Activated naive CD4-positive, alpha-beta T cell treated with anti-CD3 and anti-CD28 coated beads, Interleukin-2, amount 10 ng/mL, durations not matched to agents 7 days and 5 days (primary cell): ENCODE results near the gene LAMA2.

Experiments
- CTCF ChIA-PET: fragments of 350-600 bp; sonication (Branson Sonifier 250); formaldehyde crosslinking; loops from one replicate; lab custom pipeline; 2021; ENCODE audit warnings: antibody characterized with exemption; lab: Charles Lee
- DNase-seq: peaks from one replicate; pipeline ENCODE4 v3.0.0-alpha.2; 2020
- H3K27ac Mint-ChIP-seq: one replicate; pipeline ENCODE4 v1.8.0; 2021; ENCODE audit warnings: mild to moderate bottlenecking, moderate library complexity, mixed read lengths
- H3K27me3 Mint-ChIP-seq: one replicate; pipeline ENCODE4 v1.8.0; 2021; ENCODE audit warnings: mild to moderate bottlenecking, mixed read lengths
- H3K36me3 Mint-ChIP-seq: one replicate; pipeline ENCODE4 v1.8.0; 2021; ENCODE audit warnings: mixed read lengths
- H3K4me1 Mint-ChIP-seq: one replicate; pipeline ENCODE4 v1.8.0; 2021; ENCODE audit warnings: mixed read lengths
- H3K4me3 Mint-ChIP-seq: one replicate; pipeline ENCODE4 v1.8.0; 2021; ENCODE audit warnings: mild to moderate bottlenecking, moderate library complexity, mixed read lengths
- H3K9me3 Mint-ChIP-seq: one replicate; pipeline ENCODE4 v1.8.0; 2021; ENCODE audit warnings: mixed read lengths

Gene LAMA2

DNA sequence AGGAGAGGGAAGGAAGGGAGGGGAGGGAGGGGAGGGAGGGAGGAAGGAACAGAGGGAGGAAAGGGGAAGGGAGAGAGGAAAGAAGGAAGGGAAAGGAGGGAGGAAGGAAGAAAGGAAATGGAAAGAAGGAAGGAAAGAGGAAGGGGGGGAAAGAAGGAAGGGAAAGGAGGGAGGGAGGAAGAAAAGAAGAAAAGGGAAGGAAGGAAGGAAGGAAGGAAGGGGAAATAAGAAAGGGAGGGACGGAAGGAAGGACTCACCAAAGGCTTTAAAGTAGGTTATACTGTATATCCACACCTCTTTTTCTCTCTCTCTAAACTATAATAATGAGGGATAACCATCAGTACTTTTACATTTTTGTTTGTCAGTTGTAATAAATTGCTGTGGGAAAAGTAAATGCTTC lies 502.2 kb downstream of the LAMA2 start:
- H3K4me1 Mint-ChIP-seq, result no peaks in the 10 kb centered on the region
- no peak for DNase-seq
- no peaks in the 10 kb centered on the region for H3K36me3 Mint-ChIP-seq
- H3K9me3 Mint-ChIP-seq, result no peaks in the 10 kb centered on the region
- H3K27ac Mint-ChIP-seq, result no peak overlapping the region
- no peak overlapping the region for H3K4me3 Mint-ChIP-seq
- CTCF ChIA-PET, result no interaction called here
- H3K27me3 Mint-ChIP-seq, result peaks cover 3% of the 10 kb centered on the region

DNA sequence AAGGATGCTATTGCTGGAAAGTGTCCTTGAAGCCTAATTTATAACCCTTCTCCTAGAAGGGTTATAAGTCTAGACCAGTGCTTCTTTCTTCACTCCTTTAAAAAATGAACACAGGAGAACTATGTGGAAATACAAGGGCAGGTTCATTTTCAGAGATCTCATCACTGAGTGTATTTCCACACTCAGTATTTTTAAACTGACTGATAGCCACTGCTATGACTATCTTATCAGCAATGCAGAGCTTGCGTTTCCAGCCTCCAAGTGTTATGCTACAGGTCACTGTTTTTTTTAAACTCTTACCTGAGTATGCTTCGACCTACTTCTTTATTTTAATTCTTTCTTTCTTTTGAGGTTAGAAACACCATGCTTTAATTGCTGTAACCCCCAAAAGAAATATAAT lies 508.0 kb downstream of the LAMA2 start:
- DNase-seq, result no peak
- Mint-ChIP-seq H3K4me3 (no peak overlapping the region), H3K27me3 (no peaks in the 10 kb centered on the region), H3K9me3 (no peaks in the 10 kb centered on the region), H3K27ac (no peak overlapping the region), H3K4me1 (no peaks in the 10 kb centered on the region), H3K36me3 (no peaks in the 10 kb centered on the region)
- CTCF ChIA-PET, result no interaction called here

DNA sequence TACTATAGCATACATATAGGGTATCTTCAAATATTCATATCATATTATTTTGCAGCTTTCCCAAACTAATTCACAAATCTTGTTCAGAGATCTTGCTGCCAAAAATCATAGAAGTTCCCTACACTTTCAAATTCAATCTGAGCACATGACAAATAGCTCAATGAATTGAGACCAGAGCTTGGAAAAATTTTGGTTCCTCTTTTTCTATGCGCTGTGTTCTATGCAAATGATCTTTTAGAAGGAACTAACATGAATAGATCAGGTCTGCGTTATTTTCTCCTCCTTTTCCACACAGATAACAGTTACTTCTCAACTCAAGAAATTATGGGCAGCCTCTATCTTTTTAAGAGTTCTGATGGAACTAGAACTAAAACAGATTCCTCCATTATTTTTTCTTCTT lies 510.7 kb downstream of the LAMA2 start:
- Mint-ChIP-seq H3K4me1 (no peaks in the 10 kb centered on the region), H3K36me3 (no peaks in the 10 kb centered on the region), H3K9me3 (no peaks in the 10 kb centered on the region), H3K4me3 (no peak overlapping the region), H3K27me3 (no peaks in the 10 kb centered on the region), H3K27ac (no peak overlapping the region)
- CTCF ChIA-PET, result no interaction called here
- DNase-seq, result no peak

DNA sequence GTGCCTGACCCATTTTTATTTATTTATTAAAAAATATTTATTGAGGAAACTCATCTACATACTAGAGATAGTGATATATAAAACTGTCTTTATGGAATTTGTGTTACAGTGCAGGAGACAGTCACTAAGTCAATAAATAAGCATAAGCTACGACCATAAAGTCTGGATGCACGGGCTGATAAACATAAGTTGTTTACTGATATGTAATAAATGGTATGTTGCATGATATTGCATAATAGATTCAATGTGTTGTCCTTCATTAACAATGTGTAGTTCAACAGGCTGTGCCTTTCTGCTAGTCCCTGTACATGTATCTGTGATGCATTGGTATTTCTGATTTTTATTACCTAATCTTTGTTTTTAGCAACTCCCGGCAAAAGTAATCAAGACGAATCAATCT lies 515.8 kb downstream of the LAMA2 start:
- Mint-ChIP-seq H3K27ac (no peak overlapping the region), H3K36me3 (no peaks in the 10 kb centered on the region), H3K27me3 (no peaks in the 10 kb centered on the region), H3K9me3 (no peaks in the 10 kb centered on the region), H3K4me1 (no peaks in the 10 kb centered on the region), H3K4me3 (no peak overlapping the region)
- no peak for DNase-seq
- CTCF ChIA-PET, result no interaction called here

DNA sequence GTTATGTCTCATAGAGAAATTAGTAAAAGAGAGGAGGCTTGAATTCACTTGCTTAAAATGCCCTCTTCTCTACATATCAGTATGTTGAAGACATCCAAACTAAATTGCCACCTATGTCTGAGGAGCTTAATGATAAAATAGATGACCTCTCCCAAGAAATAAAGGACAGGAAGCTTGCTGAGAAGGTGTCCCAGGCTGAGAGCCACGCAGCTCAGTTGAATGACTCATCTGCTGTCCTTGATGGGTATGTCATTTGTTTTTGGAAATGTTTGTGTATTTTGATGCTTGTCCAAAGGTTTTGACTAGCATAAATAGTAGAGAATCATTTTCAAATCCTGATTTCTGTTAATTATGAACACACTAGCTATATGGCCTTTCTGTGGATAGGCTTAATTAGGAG lies 519.3 kb downstream of the LAMA2 start:
- no peak overlapping the region for H3K4me3 Mint-ChIP-seq
- no peaks in the 10 kb centered on the region for H3K27me3 Mint-ChIP-seq
- no peaks in the 10 kb centered on the region for H3K4me1 Mint-ChIP-seq
- DNase-seq, result no peak
- no peaks in the 10 kb centered on the region for H3K36me3 Mint-ChIP-seq
- no peak overlapping the region for H3K27ac Mint-ChIP-seq
- CTCF ChIA-PET, result no interaction called here
- no peaks in the 10 kb centered on the region for H3K9me3 Mint-ChIP-seq

DNA sequence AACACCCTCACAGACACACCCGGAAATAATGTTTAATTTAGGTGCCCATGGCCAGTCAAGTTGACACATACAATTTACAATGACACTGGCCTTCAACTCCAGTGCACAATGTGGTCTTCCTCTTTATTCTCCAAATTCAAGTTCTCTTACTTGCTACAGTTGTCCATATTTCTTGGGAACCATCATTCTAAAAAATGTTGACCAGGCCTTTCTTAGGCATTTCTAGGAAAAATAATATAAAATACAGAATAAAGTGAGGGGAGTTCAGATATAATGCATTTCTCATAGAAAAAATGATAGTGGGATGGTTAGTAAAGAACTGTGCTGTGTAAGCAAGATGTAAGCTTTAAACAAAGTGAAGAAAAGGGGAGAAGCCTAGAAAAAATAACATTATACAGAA lies 528.2 kb downstream of the LAMA2 start:
- Mint-ChIP-seq H3K4me1 (no peaks in the 10 kb centered on the region), H3K27ac (no peak overlapping the region), H3K4me3 (no peak overlapping the region), H3K36me3 (no peaks in the 10 kb centered on the region), H3K27me3 (no peaks in the 10 kb centered on the region), H3K9me3 (no peaks in the 10 kb centered on the region)
- DNase-seq, result no peak
- CTCF ChIA-PET, result no interaction called here

DNA sequence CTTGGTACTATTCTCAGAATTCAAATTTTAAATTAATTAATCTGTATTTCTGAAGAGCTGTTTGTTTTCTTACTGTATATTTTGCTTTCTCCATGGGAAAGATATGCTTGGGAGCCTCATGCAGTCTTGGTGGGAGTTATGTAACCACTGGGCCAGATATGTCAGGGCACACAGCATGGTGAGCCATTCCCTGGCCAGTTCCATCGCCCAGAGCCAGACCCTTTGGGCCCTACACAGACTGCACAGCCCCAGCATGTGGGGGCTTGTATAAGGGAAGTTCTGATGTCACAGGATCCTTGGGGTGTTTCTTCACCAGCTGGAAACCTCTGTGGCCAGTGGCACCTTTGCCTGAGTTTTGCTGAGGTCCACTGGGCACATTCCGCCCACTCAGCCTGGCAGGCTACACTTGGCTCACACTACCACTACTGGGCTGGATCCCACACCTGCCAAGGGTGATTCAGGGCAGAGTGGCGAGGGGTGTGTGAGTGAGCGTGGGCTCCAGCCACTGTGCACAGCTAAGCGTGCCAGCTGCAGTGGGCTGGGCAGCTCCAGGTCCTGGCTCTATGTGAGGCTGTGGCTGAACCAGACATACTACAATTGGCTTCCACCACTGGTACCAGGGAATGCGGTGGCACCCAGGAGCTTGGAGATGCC lies 533.5 kb downstream of the LAMA2 start:
- no peaks in the 10 kb centered on the region for H3K4me1 Mint-ChIP-seq
- DNase-seq, result no peak
- CTCF ChIA-PET, result no interaction called here
- no peaks in the 10 kb centered on the region for H3K9me3 Mint-ChIP-seq
- H3K36me3 Mint-ChIP-seq, result no peaks in the 10 kb centered on the region
- no peak overlapping the region for H3K4me3 Mint-ChIP-seq
- no peaks in the 10 kb centered on the region for H3K27me3 Mint-ChIP-seq
- no peak overlapping the region for H3K27ac Mint-ChIP-seq

DNA sequence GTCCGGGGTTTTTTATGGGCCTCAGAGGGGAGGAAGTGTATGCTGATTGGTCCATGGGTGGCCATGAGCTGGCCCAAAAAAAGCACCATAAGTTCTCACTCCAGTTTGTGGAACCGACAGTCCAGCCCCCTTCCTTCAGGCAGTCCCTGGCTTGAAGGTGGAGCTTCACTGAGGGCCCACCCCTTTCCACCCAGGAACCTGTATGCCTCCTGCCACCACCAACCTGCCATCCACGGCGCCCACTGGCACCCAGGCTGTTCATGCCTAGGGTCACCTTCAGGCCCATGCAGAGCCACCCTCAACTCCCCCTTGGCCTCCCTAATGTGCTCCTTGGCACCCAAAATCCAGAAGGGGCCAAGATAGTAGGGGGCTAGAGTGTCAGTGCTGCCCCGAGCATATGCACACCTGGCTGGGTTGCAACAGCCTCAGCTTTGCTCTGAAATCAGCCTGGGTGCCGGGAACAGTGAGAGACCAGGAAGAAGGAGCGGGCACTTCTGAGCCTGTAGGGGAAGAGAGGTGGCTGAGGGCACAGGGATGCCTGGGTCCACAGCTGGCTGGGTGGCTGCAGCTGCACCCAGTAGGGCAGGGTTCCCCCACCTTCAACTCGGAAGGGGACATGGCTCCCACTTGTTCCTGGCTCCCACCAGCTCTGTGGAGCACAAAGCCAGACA lies 534.6 kb downstream of the LAMA2 start:
- CTCF ChIA-PET, result no interaction called here
- Mint-ChIP-seq H3K36me3 (no peaks in the 10 kb centered on the region), H3K4me3 (no peak overlapping the region), H3K9me3 (no peaks in the 10 kb centered on the region), H3K27me3 (no peaks in the 10 kb centered on the region), H3K4me1 (no peaks in the 10 kb centered on the region), H3K27ac (no peak overlapping the region)
- no peak for DNase-seq

DNA sequence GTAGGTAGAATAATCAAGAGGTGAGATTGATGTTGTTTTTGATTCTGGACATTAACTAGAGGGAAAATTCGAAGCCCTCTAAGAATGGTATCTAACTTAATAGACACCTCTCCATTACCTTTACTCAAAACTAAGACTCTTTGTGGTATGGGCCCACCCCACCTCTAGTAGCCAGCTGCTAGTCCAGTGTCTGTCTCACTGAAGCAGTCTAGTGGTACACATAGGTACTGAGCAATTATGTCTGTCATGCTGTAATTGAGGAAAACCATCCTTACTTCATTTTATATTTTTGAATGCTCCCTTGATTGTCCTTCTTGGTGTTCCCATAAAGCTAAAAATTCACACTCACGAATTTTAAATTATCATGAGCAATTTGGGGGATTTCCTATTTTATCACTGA lies 536.4 kb downstream of the LAMA2 start:
- no peaks in the 10 kb centered on the region for H3K27me3 Mint-ChIP-seq
- H3K36me3 Mint-ChIP-seq, result no peaks in the 10 kb centered on the region
- no peaks in the 10 kb centered on the region for H3K9me3 Mint-ChIP-seq
- H3K4me3 Mint-ChIP-seq, result no peak overlapping the region
- H3K4me1 Mint-ChIP-seq, result no peaks in the 10 kb centered on the region
- no peak overlapping the region for H3K27ac Mint-ChIP-seq
- no peak for DNase-seq
- CTCF ChIA-PET, result no interaction called here

DNA sequence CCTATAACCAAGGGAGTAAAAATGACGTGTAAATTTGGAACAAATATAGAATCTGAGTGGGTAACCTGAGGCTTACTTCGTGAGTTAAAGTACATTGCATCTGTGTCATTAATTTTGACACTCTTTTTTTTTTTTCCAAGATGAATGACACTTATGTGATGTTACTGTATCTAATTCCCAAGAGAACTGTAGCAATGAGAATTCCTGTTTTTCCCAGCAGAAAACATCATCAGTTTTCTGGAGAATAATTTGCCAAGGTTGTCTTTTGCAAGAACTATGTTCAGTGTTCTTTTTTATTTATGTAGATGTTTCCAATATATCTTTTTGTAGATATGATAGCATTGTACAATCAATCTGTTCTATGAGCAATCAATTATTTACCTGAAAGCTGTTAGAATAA lies 543.4 kb downstream of the LAMA2 start:
- Mint-ChIP-seq H3K9me3 (no peaks in the 10 kb centered on the region), H3K36me3 (no peaks in the 10 kb centered on the region), H3K4me1 (no peaks in the 10 kb centered on the region), H3K27me3 (no peaks in the 10 kb centered on the region), H3K27ac (no peak overlapping the region), H3K4me3 (no peak overlapping the region)
- CTCF ChIA-PET, result interaction anchor here (1.2 kb wide), 1 partner anchor 10 kb away, joined by 3 read pairs; no protein-coding TSS in a partner anchor
- no peak for DNase-seq

DNA sequence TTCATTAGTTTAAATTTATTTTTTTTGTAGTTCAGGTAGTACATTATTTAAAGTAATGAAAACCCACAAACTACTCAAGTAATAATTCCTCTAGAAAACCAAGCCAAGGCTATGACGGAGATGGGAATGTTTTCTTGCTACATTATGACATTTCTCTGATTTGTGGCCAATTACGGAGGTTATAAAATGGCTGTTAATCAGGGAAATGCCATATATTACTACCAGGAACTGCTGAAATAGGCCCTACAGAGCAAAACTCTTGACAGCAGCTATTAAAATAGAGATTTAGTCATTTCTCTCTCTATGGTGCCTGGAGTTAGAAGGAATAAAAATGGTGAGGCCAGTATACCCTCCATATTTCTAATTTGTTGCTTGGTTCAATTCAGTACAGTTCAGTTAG lies 547.0 kb downstream of the LAMA2 start:
- CTCF ChIA-PET, result no interaction called here
- no peak overlapping the region for H3K4me3 Mint-ChIP-seq
- H3K4me1 Mint-ChIP-seq, result no peaks in the 10 kb centered on the region
- no peaks in the 10 kb centered on the region for H3K36me3 Mint-ChIP-seq
- no peak for DNase-seq
- no peaks in the 10 kb centered on the region for H3K27me3 Mint-ChIP-seq
- H3K9me3 Mint-ChIP-seq, result no peaks in the 10 kb centered on the region
- no peak overlapping the region for H3K27ac Mint-ChIP-seq

DNA sequence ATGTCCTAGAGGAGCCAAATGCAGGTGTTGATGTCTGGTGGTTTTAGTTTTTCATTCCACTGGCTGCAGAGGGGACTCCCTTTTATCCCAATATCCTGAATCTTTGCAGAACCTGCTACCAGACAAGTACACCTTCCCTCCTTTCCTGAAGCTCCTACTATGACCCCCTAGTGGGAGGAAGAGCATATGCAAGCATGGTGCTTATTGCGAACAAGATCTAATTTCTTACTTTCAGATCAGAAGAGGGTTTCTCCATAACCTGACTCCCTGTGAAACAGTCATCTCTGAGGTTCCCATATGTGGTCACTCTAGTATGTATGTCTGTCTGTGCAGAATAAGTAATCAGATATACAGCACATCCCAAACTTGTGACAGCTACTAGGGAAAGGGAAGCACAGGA lies 549.8 kb downstream of the LAMA2 start:
- no peak for DNase-seq
- H3K36me3 Mint-ChIP-seq, result no peaks in the 10 kb centered on the region
- no peaks in the 10 kb centered on the region for H3K27me3 Mint-ChIP-seq
- no peak overlapping the region for H3K27ac Mint-ChIP-seq
- no peak overlapping the region for H3K4me3 Mint-ChIP-seq
- no peaks in the 10 kb centered on the region for H3K9me3 Mint-ChIP-seq
- CTCF ChIA-PET, result no interaction called here
- H3K4me1 Mint-ChIP-seq, result no peaks in the 10 kb centered on the region

DNA sequence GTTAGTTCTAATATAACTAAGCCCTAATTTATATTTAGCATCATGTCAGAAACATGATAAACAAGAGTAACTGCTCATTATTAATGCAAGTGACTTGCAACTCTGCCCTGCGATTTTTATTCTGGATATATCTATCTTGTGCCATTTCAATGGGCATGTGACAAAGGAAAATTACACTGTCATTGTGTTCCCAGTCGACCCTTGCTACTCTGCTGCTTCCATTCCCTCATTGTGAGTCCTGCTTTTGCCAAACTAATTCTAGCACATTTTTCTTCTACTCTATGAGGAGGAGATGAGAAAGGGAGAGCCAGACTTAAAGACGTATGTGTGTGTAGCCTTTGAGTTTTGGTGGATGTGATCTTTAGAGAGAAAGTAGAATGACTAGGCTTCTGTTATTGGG lies 551.2 kb downstream of the LAMA2 start:
- CTCF ChIA-PET, result no interaction called here
- H3K4me3 Mint-ChIP-seq, result no peak overlapping the region
- no peak overlapping the region for H3K27ac Mint-ChIP-seq
- H3K27me3 Mint-ChIP-seq, result no peaks in the 10 kb centered on the region
- no peaks in the 10 kb centered on the region for H3K4me1 Mint-ChIP-seq
- no peaks in the 10 kb centered on the region for H3K36me3 Mint-ChIP-seq
- DNase-seq, result no peak
- no peaks in the 10 kb centered on the region for H3K9me3 Mint-ChIP-seq

DNA sequence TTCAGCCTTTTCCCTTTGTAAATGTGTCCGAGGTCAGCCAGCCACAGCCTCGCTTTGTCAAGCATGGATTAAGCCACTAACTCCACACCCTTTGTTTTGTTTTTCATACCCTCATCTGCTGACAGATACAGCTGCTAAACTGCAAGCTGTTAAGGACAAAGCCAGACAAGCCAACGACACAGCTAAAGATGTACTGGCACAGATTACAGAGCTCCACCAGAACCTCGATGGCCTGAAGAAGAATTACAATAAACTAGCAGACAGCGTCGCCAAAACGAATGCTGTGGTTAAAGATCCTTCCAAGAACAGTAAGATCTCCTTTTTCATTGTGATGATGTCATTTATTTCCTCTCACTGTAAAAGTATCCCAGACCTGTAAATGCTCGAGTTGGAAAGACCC lies 557.8 kb downstream of the LAMA2 start:
- Mint-ChIP-seq H3K9me3 (no peaks in the 10 kb centered on the region), H3K27ac (no peak overlapping the region), H3K4me1 (peaks cover 9% of the 10 kb centered on the region), H3K27me3 (no peaks in the 10 kb centered on the region), H3K36me3 (no peaks in the 10 kb centered on the region), H3K4me3 (no peak overlapping the region)
- CTCF ChIA-PET, result no interaction called here
- no peak for DNase-seq

DNA sequence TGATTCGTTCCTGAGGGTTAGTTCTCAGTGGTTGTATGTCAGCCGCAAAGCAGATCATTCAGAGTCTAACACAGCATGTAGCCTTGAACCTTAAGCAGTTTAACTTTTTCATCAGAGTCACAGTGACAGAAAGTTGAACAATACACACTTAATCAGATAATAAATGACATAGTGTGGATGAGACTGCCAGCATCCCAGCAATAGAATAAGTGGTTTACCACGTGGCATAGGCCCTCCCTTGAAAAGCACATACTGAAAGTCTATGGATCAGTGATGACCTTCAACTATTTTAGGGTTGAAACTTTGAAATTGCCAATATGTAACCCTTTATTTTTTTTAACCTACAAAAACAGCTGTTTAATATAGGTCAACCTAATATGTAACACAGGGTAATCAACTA lies 561.7 kb downstream of the LAMA2 start:
- no peaks in the 10 kb centered on the region for H3K27me3 Mint-ChIP-seq
- no peaks in the 10 kb centered on the region for H3K9me3 Mint-ChIP-seq
- CTCF ChIA-PET, result interaction anchor here (1.0 kb wide), 1 partner anchor 55 kb away, joined by 4 read pairs; no protein-coding TSS in a partner anchor
- H3K4me3 Mint-ChIP-seq, result no peak overlapping the region
- no peak for DNase-seq
- H3K27ac Mint-ChIP-seq, result no peak overlapping the region
- H3K4me1 Mint-ChIP-seq, result peaks cover 44% of the 10 kb centered on the region
- peaks cover 6% of the 10 kb centered on the region for H3K36me3 Mint-ChIP-seq
